CD4-positive, alpha-beta memory T cell (primary cell): ENCODE results near the gene TOP3B. TPM values are rescaled to one million over a fixed set of nuclear protein-coding genes. Genes with fewer than 3 reads are reported as not detected.

Experiments
- CTCF ChIA-PET: fragments of 350-600 bp; sonication (Branson Sonifier 250); formaldehyde crosslinking; loops from one replicate; lab custom pipeline; 2021; ENCODE audit warnings: inconsistent platforms; ENCODE audit not compliant: partially characterized antibody; lab: Charles Lee
- POLR2A ChIA-PET: fragments of 350-600 bp; sonication (Branson Sonifier 250); formaldehyde crosslinking; loops from one replicate; lab custom pipeline; 2021; ENCODE audit not compliant: partially characterized antibody; lab: Charles Lee
- DNase-seq, 5 donors: peaks; one replicate each; pipeline versions ENCODE4 v3.0.0 to v3.0.0-alpha.2; 2020 to 2022; ENCODE audit warnings: mixed read lengths in 1 of 5
- H3K27ac ChIP-seq: one replicate; pipeline ENCODE4 v1.7.0; 2013; ENCODE audit warnings: low read depth, low read length
- H3K27me3 ChIP-seq: 2 replicates; pipeline ENCODE4 v1.7.0; 2013; ENCODE audit warnings: mild to moderate bottlenecking, low read length, moderate library complexity; ENCODE audit not compliant: insufficient read depth
- H3K36me3 ChIP-seq: 2 replicates; pipeline ENCODE4 v1.7.0; 2013; ENCODE audit warnings: mild to moderate bottlenecking, low read length, moderate library complexity; ENCODE audit not compliant: insufficient read depth
- H3K4me1 ChIP-seq: 2 replicates; pipeline ENCODE4 v1.7.0; 2013; ENCODE audit warnings: mild to moderate bottlenecking, low read length, moderate library complexity; ENCODE audit not compliant: insufficient read depth
- H3K4me3 ChIP-seq, 2 donors: one replicate each; pipeline ENCODE4 v1.7.0; 2013; ENCODE audit warnings: low read length in 2 of 2, mild to moderate bottlenecking in 1 of 2
- H3K9me3 ChIP-seq, 2 donors: one replicate each; pipeline ENCODE4 v1.7.0; 2013; ENCODE audit warnings: low read length in 2 of 2, control low read depth in 1 of 2; ENCODE audit not compliant: control insufficient read depth in 1 of 2
- H3K27ac Mint-ChIP-seq, 7 donors: one replicate each; pipeline ENCODE4 v1.8.0; 2020 to 2021; ENCODE audit warnings: mixed read lengths in 7 of 7, mild to moderate bottlenecking in 6 of 7, inconsistent platforms in 3 of 7, moderate library complexity in 3 of 7
- H3K27me3 Mint-ChIP-seq, 2 donors: one replicate each; pipeline ENCODE4 v1.8.0; 2020 to 2021; ENCODE audit warnings: mixed read lengths in 2 of 2
- H3K36me3 Mint-ChIP-seq, 2 donors: one replicate each; pipeline ENCODE4 v1.8.0; 2020 to 2021; ENCODE audit warnings: mixed read lengths in 2 of 2, inconsistent platforms in 1 of 2, mild to moderate bottlenecking in 1 of 2
- H3K4me1 Mint-ChIP-seq, 4 donors: one replicate each; pipeline ENCODE4 v1.8.0; 2020 to 2021; ENCODE audit warnings: mixed read lengths in 4 of 4, mild to moderate bottlenecking in 1 of 4
- H3K4me3 Mint-ChIP-seq, 8 donors: one replicate each; pipeline ENCODE4 v1.8.0; 2020 to 2021; ENCODE audit warnings: mixed read lengths in 8 of 8, mild to moderate bottlenecking in 7 of 8, moderate library complexity in 6 of 8, inconsistent platforms in 3 of 8
- H3K9me3 Mint-ChIP-seq, 8 donors: one replicate each; pipeline ENCODE4 v1.8.0; 2020 to 2021; ENCODE audit warnings: mixed read lengths in 8 of 8, mild to moderate bottlenecking in 5 of 8, inconsistent platforms in 3 of 8, moderate library complexity in 1 of 8
- intact Hi-C: fragments of 100-400 bp; cut with micrococcal nuclease; formaldehyde crosslinking; loops from one replicate; pipeline ENCODE4 v1.15.1; 2023
- polyA plus RNA-seq, 2 donors: library from polyadenylated mRNA; unstranded; fragments of 300-500 nt; fragmentation: Illumina TruSeq; gene quantifications; one replicate each; pipeline ENCODE4 v1.2.3, GENCODE V29; 2021
- total RNA-seq, 2 experiments: library from RNA; stranded (reverse); gene quantifications; one replicate each; pipeline ENCODE4 v1.2.3, GENCODE V29; 2021

TOP3B gene
- total and polyA plus RNA-seq, 4 experiments from 2014 or later = 8.6 to 81.1 (median 46.9) TPM

DNA sequence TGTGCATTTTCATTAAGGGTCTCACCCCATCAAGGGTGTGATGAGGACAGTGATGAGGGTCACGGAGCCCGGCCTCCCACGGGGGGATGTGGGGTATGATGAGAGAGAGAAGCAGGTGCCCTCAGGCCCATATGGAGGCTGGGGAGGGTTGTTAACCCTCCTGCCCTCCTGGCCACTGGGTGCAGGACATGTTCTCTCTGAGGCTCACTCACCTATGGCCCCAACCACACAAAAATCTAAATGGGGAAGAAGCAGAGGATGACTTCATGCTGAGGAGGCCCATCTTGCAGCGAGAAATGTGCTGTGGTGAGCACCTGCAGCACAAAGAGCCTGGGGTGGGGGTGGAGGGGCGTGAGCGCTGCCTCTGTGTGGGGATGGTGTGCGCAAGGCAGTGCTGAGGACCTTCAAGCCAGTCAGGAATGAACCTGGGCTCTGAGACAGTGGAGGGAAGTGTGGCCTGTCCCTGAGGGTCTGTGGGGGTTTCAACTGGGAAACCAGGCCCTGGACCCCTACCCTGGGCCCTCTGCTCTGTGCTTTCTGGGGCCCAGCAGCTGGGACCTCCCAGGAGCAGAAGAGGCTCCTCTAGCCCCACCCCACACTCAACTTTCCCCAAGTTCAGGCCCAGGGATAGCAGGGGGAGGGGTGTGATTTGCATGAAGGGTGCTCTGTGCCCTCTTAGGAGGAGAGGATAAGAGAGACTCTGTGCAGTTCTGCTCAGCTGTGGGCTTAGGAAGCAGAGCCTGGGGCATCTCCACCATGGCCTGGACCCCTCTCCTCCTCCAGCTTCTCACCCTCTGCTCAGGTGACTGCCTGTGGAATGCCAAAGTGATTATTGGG is 43.0 kb upstream of the TOP3B start:
- H3K4me3 ChIP-seq = no peak overlapping the region
- ChIA-PET CTCF (no interaction called here), POLR2A (no interaction called here)
- H3K4me3 Mint-ChIP-seq = no peak overlapping the region
- H3K9me3 Mint-ChIP-seq = no peaks in the 10 kb centered on the region
- H3K27me3 ChIP-seq = no peaks in the 10 kb centered on the region
- H3K36me3 Mint-ChIP-seq = no peaks in the 10 kb centered on the region
- H3K4me1 ChIP-seq = no peaks in the 10 kb centered on the region
- no peaks in the 10 kb centered on the region for H3K36me3 ChIP-seq
- intact Hi-C loops = no loop called here
- H3K27ac ChIP-seq = no peak overlapping the region
- DNase-seq = no peak
- H3K27ac Mint-ChIP-seq = no peak overlapping the region
- H3K9me3 ChIP-seq = no peaks in the 10 kb centered on the region
- no peaks in the 10 kb centered on the region for H3K4me1 Mint-ChIP-seq
- H3K27me3 Mint-ChIP-seq = no peaks in the 10 kb centered on the region

DNA sequence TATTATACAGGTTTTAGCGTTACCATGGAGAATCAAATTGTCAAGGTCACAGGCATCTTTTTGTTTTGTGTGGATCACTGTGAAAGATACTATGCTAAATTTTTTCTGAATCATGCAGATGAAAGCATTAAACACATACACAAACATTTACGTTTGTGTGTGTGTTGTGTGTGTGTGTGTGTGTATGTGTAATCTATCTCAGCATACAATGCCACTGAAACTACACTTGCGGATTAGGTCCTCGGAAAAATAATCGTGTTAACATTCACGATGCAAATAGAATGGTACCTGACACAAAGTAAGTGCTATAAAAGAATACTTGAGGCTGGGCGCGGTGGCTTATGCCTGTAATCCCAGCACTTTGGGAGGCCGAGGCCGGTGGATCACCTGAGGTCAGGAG is 41.9 kb upstream of the TOP3B start:
- Mint-ChIP-seq H3K4me1 (no peaks in the 10 kb centered on the region), H3K9me3 (no peaks in the 10 kb centered on the region), H3K4me3 (no peak overlapping the region), H3K27ac (no peak overlapping the region), H3K27me3 (peaks cover 0 to 1% of the 10 kb centered on the region in 2 donors), H3K36me3 (no peaks in the 10 kb centered on the region)
- no peak for DNase-seq
- Histone ChIP-seq H3K4me3 (no peak overlapping the region), H3K27ac (no peak overlapping the region), H3K36me3 (no peaks in the 10 kb centered on the region), H3K9me3 (no peaks in the 10 kb centered on the region), H3K27me3 (no peaks in the 10 kb centered on the region), H3K4me1 (no peaks in the 10 kb centered on the region)
- POLR2A ChIA-PET = no interaction called here
- intact Hi-C loops = no loop called here
- CTCF ChIA-PET = no interaction called here

DNA sequence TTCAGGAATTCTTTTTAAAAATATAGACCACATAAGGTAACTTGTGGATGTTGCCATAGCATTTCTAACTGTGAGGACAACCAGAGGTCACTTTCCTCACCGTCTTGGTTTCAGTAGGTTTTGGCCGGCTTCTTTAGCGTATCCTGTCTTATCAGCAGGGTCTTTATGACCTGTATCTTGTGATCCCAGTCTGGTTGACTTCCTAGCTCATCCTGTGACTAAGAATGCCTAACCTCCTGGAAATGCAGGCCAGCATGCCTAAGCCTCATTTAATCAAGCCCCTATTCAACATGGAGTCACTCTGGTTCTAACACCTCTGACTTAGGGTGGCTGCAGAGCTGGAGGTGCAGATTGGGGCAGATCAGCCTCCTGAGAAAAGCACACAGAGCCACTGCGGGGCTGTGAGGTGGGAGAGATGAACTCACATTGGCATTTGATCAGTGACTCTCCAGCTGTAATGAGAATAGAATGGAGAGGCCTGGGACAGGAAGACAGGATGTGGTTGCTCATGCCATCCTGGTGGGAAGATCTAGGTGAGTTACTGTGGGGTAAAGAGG is 41.1 kb upstream of the TOP3B start:
- intact Hi-C loops = no loop called here
- Mint-ChIP-seq H3K9me3 (no peaks in the 10 kb centered on the region), H3K36me3 (no peaks in the 10 kb centered on the region), H3K27ac (peak overlapping the region in 1 of 7 donors; percentile 33), H3K4me3 (no peak overlapping the region), H3K4me1 (no peaks in the 10 kb centered on the region), H3K27me3 (peaks cover 0 to 1% of the 10 kb centered on the region in 2 donors)
- H3K9me3 ChIP-seq = no peaks in the 10 kb centered on the region
- DNase-seq = no peak
- H3K4me1 ChIP-seq = no peaks in the 10 kb centered on the region
- H3K4me3 ChIP-seq = no peak overlapping the region
- H3K27me3 ChIP-seq = no peaks in the 10 kb centered on the region
- ChIA-PET POLR2A (no interaction called here), CTCF (no interaction called here)
- no peaks in the 10 kb centered on the region for H3K36me3 ChIP-seq
- no peak overlapping the region for H3K27ac ChIP-seq

DNA sequence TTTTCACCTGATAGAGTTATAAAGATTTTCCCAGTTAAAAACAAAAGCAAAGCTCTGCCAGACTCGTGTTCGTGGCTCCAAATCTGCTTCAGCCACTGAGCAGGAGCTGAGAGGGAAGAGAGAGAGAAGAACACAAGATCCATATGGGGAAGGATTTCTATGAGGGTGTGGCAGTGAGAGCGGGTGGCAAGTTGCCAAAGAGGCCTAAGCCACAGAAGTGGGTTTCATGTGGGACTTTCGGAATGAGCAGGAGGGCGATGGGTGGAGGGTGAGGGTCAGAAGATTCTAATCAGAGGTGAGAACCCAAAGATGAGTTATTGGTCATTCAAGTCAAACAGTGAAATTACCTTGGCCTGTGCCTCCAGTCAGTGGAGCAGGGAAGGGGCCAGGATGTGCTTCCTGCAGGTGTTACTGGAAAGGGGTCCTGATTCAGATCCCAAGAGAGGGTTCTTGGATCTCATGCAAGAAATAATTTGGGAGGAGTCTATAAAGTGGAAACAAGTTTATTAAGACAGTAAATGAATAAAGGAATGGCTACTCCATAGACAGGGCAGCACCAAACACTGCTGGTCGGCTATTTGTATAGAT is 40.5 kb upstream of the TOP3B start:
- Histone ChIP-seq H3K4me3 (no peak overlapping the region), H3K4me1 (no peaks in the 10 kb centered on the region), H3K36me3 (no peaks in the 10 kb centered on the region), H3K27ac (no peak overlapping the region), H3K9me3 (no peaks in the 10 kb centered on the region), H3K27me3 (no peaks in the 10 kb centered on the region)
- Mint-ChIP-seq H3K4me1 (no peaks in the 10 kb centered on the region), H3K27me3 (peaks cover 0 to 5% of the 10 kb centered on the region in 2 donors), H3K36me3 (no peaks in the 10 kb centered on the region), H3K4me3 (no peak overlapping the region), H3K27ac (no peak overlapping the region), H3K9me3 (no peaks in the 10 kb centered on the region)
- intact Hi-C loops = no loop called here
- no peak for DNase-seq
- CTCF ChIA-PET = no interaction called here
- POLR2A ChIA-PET = no interaction called here

DNA sequence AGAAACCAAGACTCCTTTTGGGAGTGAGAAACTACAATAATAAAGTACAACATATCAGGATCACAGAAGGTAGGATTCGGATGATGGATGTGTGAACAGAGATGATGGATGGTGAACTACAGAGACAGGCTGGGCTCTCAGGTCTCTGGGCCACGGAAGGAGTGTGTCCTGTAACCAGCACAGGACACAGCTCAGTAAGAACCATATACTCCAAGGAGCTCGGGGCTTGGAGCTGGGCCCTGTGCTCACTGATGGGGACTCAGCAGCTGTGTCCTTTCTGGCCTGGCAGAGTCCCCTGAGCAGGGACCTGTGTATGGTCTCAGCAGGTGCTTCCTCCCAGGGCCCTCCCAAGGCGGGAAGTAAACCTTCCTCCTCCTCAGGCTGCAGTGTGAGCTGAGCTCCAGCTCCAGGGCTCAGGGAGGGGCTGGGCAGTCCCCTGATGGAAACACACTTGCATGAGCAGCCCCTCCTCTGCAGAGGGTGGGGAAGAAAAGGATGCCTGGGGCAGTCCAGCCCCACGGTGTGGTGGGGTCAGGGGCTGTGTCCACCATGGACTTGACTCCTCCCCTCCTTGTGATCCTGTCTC is 39.8 kb upstream of the TOP3B start:
- H3K9me3 Mint-ChIP-seq = no peaks in the 10 kb centered on the region
- ChIA-PET POLR2A (no interaction called here), CTCF (no interaction called here)
- Histone ChIP-seq H3K27me3 (no peaks in the 10 kb centered on the region), H3K36me3 (no peaks in the 10 kb centered on the region), H3K4me3 (no peak overlapping the region), H3K9me3 (no peaks in the 10 kb centered on the region), H3K27ac (no peak overlapping the region), H3K4me1 (no peaks in the 10 kb centered on the region)
- no peaks in the 10 kb centered on the region for H3K36me3 Mint-ChIP-seq
- H3K4me1 Mint-ChIP-seq = no peaks in the 10 kb centered on the region
- H3K4me3 Mint-ChIP-seq = no peak overlapping the region
- intact Hi-C loops = no loop called here
- H3K27ac Mint-ChIP-seq = no peak overlapping the region
- H3K27me3 Mint-ChIP-seq = peaks cover 0 to 5% of the 10 kb centered on the region in 2 donors
- no peak for DNase-seq

DNA sequence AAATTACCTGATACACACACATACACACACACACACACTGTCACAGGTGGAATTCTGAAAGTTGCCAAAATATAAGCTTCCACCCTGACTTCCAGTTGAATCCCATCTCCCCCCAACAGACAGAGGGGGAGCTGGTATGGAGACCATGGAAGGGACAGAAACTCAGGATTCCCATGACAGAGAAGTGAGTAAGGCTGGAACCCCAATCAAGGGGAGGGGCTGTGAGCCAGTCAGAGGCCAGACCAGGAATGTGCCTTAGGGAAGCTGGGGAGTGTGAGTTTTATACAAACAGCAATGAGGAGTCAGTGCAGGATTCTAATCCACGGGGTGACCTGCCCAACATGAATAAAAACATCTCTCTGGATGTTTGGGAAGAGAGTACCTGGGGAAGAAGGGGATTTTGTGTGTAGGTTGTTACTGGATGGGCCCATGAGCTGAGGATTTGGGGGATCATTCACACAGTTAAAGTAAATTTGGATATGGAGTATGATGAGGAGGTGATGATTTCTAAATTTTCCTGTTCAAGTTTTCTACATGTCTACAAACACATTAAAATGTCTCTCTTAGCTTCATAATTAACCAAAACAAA is 38.7 kb upstream of the TOP3B start:
- Mint-ChIP-seq H3K4me1 (no peaks in the 10 kb centered on the region), H3K27ac (peak overlapping the region in 1 of 7 donors; percentile 19), H3K27me3 (peaks cover 0 to 5% of the 10 kb centered on the region in 2 donors), H3K9me3 (no peaks in the 10 kb centered on the region), H3K36me3 (no peaks in the 10 kb centered on the region), H3K4me3 (no peak overlapping the region)
- Histone ChIP-seq H3K36me3 (no peaks in the 10 kb centered on the region), H3K9me3 (no peaks in the 10 kb centered on the region), H3K4me3 (no peak overlapping the region), H3K4me1 (no peaks in the 10 kb centered on the region), H3K27ac (no peak overlapping the region), H3K27me3 (no peaks in the 10 kb centered on the region)
- CTCF ChIA-PET = no interaction called here
- no peak for DNase-seq
- POLR2A ChIA-PET = no interaction called here
- intact Hi-C loops = no loop called here

DNA sequence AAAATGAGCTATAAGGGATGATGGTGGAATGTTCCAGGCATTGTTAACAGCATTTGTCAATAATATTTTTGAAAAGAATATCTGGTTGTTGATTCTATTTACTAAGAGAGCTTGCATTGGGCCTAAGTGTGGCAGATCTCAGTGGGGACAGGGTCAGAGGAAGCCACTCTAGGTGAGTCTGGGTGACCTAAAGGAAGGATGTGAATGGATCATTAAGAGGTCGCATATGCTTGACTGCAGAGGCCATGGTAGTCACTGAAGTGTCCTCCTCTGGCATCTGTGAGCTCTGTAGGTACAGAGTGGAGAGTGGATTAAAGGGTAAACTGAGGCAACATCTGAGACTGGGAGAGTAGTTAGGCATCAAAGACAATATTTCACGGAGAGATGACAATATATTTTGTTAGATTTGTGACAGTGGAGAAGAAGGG is 37.9 kb upstream of the TOP3B start:
- Mint-ChIP-seq H3K9me3 (no peaks in the 10 kb centered on the region), H3K27ac (no peak overlapping the region), H3K27me3 (peaks cover 0 to 5% of the 10 kb centered on the region in 2 donors), H3K4me1 (no peaks in the 10 kb centered on the region), H3K36me3 (no peaks in the 10 kb centered on the region), H3K4me3 (no peak overlapping the region)
- H3K27ac ChIP-seq = no peak overlapping the region
- no peaks in the 10 kb centered on the region for H3K4me1 ChIP-seq
- no peaks in the 10 kb centered on the region for H3K27me3 ChIP-seq
- POLR2A ChIA-PET = no interaction called here
- no peak for DNase-seq
- no peaks in the 10 kb centered on the region for H3K36me3 ChIP-seq
- CTCF ChIA-PET = no interaction called here
- no peak overlapping the region for H3K4me3 ChIP-seq
- intact Hi-C loops = no loop called here
- no peaks in the 10 kb centered on the region for H3K9me3 ChIP-seq
